ENCODE results near the gene TAPBPL. TPM values are rescaled to one million over a fixed set of nuclear protein-coding genes. Genes with fewer than 3 reads are reported as not detected.

Gene TAPBPL
- total and polyA plus RNA-seq, 2 of the 13 experiments (the other 11 are each of a cell fraction or from before 2014, with no cell fraction given) = 10.0 to 14.5 TPM

DNA sequence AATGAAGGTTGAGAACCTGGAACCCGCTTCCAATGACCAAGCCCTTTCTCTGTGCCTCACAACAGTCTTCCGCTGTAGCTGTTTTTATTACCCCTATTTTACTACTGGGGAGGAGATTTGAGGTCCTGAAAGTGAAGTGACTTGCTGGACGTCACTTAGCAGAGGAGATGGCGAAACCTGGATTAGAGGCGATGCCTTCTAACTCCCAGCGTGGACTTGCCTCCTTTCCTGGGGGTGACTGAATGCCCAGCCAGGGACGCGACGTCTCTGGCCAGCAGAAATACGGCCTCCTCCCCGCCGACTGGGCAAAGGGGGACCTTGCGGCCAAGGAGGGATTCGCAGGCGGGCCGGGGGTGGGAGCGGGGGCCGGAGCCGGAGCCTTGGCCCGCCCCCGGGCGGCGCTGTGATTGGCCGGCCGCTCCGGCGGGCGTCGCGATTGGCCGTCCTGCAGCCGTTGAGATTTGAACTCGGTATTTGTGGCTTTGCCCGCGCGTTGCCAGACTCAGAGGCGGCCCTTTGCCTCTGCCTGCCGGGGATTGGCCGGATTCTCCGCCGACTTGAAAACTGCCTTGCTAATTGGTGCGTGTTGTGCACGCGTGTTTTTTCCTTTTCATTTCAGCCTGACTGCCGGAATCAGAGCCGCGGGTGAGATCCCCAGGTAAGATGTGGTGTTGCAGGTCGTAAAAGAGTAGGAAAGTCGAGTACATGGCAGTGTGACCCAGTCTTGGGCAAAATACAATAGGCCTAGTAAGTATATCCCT, 41.8 kb downstream of the TAPBPL start, which contains the start of gene NCAPD2 (continued):
- TF ChIP-seq TOPORS (CRISPR knock-in tag; IDR thresholded peaks at IDR 0.05) (no peak; the same call in none of the 2 replicates), TBX2 (CRISPR knock-in tag; IDR thresholded peaks at IDR 0.05; ENCODE audit: borderline replicate concordance) (peak; percentile 34; the same call in 1 of the 2 replicates), KLF12 (CRISPR knock-in tag; IDR thresholded peaks at IDR 0.05; ENCODE audit: borderline replicate concordance) (0 out of 2 replicates have a peak, but pooled peaks have one; percentile 48), ZNF564 (CRISPR knock-in tag; IDR thresholded peaks at IDR 0.05) (0 out of 2 replicates have a peak, but pooled peaks have one; percentile 24), HDAC1 (CRISPR knock-in tag; IDR thresholded peaks at IDR 0.05) (peak; percentile 82), ZNF180 (CRISPR knock-in tag; IDR thresholded peaks at IDR 0.05; ENCODE audit: borderline replicate concordance, low read depth) (no peak), HOXD1 (CRISPR knock-in tag; IDR thresholded peaks at IDR 0.05) (peak; percentile 17; the same call in 1 of the 2 replicates), HOXA5 (CRISPR knock-in tag; IDR thresholded peaks at IDR 0.05) (peak; percentile 83), HNRNPLL (IDR thresholded peaks at IDR 0.05; ENCODE audit: low read depth, low read length, poor library complexity, severe bottlenecking) (peak; percentile 95), ZNF891 (CRISPR knock-in tag; IDR thresholded peaks at IDR 0.05) (no peak), SIN3B (IDR thresholded peaks at IDR 0.05; ENCODE audit: low read length) (no peak)
- TF ChIP-seq, protein P1, sequence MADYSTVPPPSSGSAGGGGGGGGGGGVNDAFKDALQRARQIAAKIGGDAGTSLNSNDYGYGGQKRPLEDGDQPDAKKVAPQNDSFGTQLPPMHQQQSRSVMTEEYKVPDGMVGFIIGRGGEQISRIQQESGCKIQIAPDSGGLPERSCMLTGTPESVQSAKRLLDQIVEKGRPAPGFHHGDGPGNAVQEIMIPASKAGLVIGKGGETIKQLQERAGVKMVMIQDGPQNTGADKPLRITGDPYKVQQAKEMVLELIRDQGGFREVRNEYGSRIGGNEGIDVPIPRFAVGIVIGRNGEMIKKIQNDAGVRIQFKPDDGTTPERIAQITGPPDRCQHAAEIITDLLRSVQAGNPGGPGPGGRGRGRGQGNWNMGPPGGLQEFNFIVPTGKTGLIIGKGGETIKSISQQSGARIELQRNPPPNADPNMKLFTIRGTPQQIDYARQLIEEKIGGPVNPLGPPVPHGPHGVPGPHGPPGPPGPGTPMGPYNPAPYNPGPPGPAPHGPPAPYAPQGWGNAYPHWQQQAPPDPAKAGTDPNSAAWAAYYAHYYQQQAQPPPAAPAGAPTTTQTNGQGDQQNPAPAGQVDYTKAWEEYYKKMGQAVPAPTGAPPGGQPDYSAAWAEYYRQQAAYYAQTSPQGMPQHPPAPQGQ (CRISPR knock-in tag; IDR thresholded peaks at IDR 0.05; ENCODE audit: borderline replicate concordance) = no peak
- TF ChIP-seq, protein P2, sequence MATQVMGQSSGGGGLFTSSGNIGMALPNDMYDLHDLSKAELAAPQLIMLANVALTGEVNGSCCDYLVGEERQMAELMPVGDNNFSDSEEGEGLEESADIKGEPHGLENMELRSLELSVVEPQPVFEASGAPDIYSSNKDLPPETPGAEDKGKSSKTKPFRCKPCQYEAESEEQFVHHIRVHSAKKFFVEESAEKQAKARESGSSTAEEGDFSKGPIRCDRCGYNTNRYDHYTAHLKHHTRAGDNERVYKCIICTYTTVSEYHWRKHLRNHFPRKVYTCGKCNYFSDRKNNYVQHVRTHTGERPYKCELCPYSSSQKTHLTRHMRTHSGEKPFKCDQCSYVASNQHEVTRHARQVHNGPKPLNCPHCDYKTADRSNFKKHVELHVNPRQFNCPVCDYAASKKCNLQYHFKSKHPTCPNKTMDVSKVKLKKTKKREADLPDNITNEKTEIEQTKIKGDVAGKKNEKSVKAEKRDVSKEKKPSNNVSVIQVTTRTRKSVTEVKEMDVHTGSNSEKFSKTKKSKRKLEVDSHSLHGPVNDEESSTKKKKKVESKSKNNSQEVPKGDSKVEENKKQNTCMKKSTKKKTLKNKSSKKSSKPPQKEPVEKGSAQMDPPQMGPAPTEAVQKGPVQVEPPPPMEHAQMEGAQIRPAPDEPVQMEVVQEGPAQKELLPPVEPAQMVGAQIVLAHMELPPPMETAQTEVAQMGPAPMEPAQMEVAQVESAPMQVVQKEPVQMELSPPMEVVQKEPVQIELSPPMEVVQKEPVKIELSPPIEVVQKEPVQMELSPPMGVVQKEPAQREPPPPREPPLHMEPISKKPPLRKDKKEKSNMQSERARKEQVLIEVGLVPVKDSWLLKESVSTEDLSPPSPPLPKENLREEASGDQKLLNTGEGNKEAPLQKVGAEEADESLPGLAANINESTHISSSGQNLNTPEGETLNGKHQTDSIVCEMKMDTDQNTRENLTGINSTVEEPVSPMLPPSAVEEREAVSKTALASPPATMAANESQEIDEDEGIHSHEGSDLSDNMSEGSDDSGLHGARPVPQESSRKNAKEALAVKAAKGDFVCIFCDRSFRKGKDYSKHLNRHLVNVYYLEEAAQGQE (IDR thresholded peaks at IDR 0.05; ENCODE audit: borderline replicate concordance in 1 of 2, low read depth in 1 of 2, low read length in 2 of 2) = no peak
- TF ChIP-seq, protein P3, sequence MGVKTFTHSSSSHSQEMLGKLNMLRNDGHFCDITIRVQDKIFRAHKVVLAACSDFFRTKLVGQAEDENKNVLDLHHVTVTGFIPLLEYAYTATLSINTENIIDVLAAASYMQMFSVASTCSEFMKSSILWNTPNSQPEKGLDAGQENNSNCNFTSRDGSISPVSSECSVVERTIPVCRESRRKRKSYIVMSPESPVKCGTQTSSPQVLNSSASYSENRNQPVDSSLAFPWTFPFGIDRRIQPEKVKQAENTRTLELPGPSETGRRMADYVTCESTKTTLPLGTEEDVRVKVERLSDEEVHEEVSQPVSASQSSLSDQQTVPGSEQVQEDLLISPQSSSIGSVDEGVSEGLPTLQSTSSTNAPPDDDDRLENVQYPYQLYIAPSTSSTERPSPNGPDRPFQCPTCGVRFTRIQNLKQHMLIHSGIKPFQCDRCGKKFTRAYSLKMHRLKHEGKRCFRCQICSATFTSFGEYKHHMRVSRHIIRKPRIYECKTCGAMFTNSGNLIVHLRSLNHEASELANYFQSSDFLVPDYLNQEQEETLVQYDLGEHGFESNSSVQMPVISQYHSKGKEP (CRISPR knock-in tag; IDR thresholded peaks at IDR 0.05) = no peak
- TF ChIP-seq, protein P4, sequence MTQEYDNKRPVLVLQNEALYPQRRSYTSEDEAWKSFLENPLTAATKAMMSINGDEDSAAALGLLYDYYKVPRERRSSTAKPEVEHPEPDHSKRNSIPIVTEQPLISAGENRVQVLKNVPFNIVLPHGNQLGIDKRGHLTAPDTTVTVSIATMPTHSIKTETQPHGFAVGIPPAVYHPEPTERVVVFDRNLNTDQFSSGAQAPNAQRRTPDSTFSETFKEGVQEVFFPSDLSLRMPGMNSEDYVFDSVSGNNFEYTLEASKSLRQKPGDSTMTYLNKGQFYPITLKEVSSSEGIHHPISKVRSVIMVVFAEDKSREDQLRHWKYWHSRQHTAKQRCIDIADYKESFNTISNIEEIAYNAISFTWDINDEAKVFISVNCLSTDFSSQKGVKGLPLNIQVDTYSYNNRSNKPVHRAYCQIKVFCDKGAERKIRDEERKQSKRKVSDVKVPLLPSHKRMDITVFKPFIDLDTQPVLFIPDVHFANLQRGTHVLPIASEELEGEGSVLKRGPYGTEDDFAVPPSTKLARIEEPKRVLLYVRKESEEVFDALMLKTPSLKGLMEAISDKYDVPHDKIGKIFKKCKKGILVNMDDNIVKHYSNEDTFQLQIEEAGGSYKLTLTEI (CRISPR knock-in tag; conservative IDR thresholded peaks at IDR 0.05) = no peak
- TF ChIP-seq, protein P5, sequence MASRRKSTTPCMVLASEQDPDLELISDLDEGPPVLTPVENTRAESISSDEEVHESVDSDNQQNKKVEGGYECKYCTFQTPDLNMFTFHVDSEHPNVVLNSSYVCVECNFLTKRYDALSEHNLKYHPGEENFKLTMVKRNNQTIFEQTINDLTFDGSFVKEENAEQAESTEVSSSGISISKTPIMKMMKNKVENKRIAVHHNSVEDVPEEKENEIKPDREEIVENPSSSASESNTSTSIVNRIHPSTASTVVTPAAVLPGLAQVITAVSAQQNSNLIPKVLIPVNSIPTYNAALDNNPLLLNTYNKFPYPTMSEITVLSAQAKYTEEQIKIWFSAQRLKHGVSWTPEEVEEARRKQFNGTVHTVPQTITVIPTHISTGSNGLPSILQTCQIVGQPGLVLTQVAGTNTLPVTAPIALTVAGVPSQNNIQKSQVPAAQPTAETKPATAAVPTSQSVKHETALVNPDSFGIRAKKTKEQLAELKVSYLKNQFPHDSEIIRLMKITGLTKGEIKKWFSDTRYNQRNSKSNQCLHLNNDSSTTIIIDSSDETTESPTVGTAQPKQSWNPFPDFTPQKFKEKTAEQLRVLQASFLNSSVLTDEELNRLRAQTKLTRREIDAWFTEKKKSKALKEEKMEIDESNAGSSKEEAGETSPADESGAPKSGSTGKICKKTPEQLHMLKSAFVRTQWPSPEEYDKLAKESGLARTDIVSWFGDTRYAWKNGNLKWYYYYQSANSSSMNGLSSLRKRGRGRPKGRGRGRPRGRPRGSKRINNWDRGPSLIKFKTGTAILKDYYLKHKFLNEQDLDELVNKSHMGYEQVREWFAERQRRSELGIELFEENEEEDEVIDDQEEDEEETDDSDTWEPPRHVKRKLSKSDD (CRISPR knock-in tag; IDR thresholded peaks at IDR 0.05; ENCODE audit: low read depth) = no peak

Measured in HepG2 (cell line).